Kidney epithelial cell (primary cell): ENCODE measurements around the gene COLEC12. TPM values are rescaled to one million over a fixed set of nuclear protein-coding genes. Genes with fewer than 3 reads are reported as not detected.

ENCODE experiments used
- DNase-seq: peaks from one replicate; pipeline ENCODE4 v3.0.0-alpha.2; 2010; ENCODE audit warnings: low read depth
- H3K27me3 ChIP-seq: 2 replicates; pipeline ENCODE4 v1.6.0; 2011; ENCODE audit warnings: low read length; ENCODE audit not compliant: control insufficient read depth, insufficient read depth
- H3K36me3 ChIP-seq: 2 replicates; pipeline ENCODE4 v1.5.1; 2011; ENCODE audit warnings: low read length; ENCODE audit not compliant: control insufficient read depth, insufficient read depth
- H3K4me3 ChIP-seq: 2 replicates; pipeline ENCODE4 v1.5.1; 2011; ENCODE audit warnings: low read depth, mild to moderate bottlenecking, control low read depth, low read length
- total RNA-seq: library from RNA; depleted of rRNA; stranded (reverse); fragments of >200 nt; gene quantifications from 2 replicates; pipeline ENCODE4 v1.2.3, GENCODE V29; 2015
- TF ChIP-seq, protein P1 (sequence below): IDR thresholded peaks from 2 replicates; pipeline ENCODE4 v1.5.1; 2011; ENCODE audit warnings: mild to moderate bottlenecking, moderate library complexity, low read length, control low read depth, inconsistent platforms; ENCODE audit not compliant: insufficient read depth, poor library complexity, severe bottlenecking

Gene COLEC12
- total RNA-seq, 1 donor from 2014 or later: 1.2 TPM

DNA sequence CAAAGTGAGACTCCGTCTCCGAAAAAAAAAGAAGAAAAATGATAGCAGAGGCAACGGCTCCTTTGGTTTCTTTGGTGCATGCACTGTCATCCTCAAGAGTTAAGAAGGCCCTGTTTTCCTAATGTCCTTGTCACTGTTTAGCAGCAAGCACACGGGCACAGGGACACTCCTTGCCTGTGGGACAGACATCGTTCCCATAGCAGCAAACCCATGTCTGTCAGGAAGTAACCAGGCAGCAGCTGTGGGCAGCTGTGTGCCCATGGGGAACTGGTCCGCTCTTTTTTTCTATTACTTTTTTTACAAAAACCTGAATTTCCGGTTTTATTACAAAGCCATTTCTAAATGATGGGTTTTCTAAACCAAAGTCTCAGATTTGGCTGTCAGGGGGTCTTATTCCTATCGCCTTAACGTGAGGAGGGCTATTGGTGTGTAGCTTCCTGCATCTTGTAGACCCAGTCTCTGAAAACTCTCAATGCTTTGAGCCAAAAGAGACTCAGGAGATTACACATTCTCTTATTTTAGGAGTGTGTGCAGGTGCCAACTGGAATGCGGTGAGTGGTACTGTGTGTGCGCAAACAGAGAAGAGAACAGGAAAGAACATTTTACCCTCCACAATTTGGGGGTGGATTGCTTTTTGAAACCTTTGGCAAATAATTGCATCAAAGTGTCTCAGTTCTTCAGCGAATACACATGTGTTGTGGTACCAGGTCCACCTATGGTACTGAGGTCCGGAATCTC is 109.6 kb downstream of the COLEC12 start:
- Histone ChIP-seq H3K27me3 (no peaks in the 10 kb centered on the region), H3K36me3 (no peaks in the 10 kb centered on the region), H3K4me3 (no peak overlapping the region)
- TF ChIP-seq, protein P1, sequence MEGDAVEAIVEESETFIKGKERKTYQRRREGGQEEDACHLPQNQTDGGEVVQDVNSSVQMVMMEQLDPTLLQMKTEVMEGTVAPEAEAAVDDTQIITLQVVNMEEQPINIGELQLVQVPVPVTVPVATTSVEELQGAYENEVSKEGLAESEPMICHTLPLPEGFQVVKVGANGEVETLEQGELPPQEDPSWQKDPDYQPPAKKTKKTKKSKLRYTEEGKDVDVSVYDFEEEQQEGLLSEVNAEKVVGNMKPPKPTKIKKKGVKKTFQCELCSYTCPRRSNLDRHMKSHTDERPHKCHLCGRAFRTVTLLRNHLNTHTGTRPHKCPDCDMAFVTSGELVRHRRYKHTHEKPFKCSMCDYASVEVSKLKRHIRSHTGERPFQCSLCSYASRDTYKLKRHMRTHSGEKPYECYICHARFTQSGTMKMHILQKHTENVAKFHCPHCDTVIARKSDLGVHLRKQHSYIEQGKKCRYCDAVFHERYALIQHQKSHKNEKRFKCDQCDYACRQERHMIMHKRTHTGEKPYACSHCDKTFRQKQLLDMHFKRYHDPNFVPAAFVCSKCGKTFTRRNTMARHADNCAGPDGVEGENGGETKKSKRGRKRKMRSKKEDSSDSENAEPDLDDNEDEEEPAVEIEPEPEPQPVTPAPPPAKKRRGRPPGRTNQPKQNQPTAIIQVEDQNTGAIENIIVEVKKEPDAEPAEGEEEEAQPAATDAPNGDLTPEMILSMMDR: no peak
- no peak for DNase-seq

DNA sequence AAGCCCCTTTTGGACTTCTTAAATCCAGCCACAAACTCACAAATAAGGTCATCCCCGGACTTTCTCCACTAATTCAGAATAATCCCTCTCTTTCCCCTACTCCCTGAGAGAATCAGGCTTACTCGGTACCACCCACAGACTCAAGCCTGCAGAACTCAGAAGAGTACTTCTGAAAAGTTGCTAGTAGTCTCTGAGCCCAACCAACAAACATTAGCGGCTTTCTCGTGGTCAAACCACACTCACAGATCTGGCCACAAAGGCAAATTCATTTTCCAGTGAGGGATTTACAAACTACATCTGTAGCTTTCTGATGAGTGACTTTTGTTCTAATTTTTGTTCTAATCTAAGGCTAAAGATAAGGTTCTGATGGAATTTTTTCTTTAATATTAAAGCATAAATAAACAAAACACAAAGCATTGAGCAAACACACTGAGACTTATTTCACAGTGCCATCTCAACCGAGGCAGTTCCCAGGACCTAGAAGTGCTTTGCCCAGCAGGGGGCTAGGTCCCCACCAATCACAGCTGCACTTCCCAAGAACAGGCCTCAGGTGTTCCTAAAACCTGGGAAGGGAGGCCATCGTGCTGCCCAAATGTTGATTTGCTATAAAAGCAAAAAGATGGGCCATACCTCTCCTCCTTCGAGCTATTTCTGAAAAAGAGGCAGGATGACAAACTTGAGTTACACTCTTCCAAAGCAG is 110.7 kb downstream of the COLEC12 start:
- no peaks in the 10 kb centered on the region for H3K27me3 ChIP-seq
- no peaks in the 10 kb centered on the region for H3K36me3 ChIP-seq
- H3K4me3 ChIP-seq: no peak overlapping the region
- TF ChIP-seq, protein P1: no peak
- DNase-seq: no peak

DNA sequence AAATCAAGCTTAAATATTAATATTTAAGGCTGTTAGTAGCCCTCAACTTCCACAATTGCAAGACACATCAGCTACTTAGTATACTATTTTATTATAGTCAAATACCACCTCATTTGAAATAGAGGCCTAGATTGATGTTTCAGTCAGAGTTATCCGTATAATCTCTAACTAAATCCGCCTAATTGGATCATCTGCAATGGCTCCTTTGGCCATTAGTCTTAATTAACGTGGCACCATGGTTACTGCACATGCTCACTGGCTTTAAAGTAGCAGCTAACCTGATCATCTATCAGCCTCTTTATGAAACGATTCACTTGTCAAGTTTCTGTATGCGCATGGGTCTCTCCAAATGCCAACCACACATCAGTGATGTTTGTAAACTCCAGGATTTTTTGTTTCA is 112.3 kb downstream of the COLEC12 start:
- TF ChIP-seq, protein P1: no peak
- Histone ChIP-seq H3K36me3 (no peaks in the 10 kb centered on the region), H3K27me3 (no peaks in the 10 kb centered on the region), H3K4me3 (no peak overlapping the region)
- no peak for DNase-seq

DNA sequence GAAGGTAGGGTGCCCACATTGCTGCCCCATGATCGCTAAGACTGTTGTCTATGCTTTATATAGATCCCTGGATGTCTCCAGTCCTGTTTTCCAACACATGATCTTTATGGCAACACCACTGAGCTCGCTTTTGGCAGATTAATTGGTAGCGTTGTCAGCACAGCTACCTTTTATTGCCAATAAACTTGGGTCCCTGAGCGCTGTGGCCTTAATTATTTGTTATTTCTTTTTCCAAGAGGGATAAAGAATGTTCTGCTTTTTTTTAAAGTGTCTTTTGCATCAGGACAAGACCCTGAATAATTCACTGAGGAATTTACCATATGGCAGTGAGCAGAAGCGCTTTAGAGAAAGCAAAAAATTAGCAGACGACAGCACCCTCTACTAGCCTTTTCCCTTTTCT is 113.5 kb downstream of the COLEC12 start:
- no peak overlapping the region for H3K4me3 ChIP-seq
- no peaks in the 10 kb centered on the region for H3K27me3 ChIP-seq
- TF ChIP-seq, protein P1: no peak
- DNase-seq: no peak
- H3K36me3 ChIP-seq: no peaks in the 10 kb centered on the region

DNA sequence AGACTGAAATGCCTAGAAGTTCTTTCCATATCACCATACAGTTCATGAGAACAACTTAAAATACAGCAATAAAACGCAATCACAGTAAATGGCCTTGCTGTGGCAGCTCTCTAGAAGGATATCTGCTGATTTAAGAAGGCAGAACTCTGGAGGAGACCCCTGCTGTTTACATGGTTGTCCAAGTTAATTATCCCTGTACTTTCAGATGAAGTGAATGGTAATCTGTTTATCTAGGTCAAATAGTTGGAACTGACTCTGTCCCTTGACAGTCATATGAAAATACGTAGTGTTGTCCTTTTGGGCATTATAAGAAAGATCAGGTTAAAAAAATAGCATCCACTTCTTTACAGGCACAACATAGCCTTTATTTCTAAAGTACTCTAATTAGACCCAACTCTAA is 115.6 kb downstream of the COLEC12 start:
- Histone ChIP-seq H3K27me3 (no peaks in the 10 kb centered on the region), H3K4me3 (no peak overlapping the region), H3K36me3 (no peaks in the 10 kb centered on the region)
- no peak for DNase-seq
- TF ChIP-seq, protein P1: no peak
